H1 (cell line): ENCODE data around the gene HDAC9. TPM values are rescaled to one million over a fixed set of nuclear protein-coding genes. Genes with fewer than 3 reads are reported as not detected.

Experiments used
- CTCF ChIA-PET: fragments of 300-600 bp; sonication (Branson Sonifier 250); formaldehyde crosslinking; loops from one replicate; lab custom pipeline; 2021; ENCODE audit not compliant: partially characterized antibody; lab: Charles Lee
- POLR2A ChIA-PET: fragments of 300-600 bp; sonication (Branson Sonifier 250); formaldehyde crosslinking; loops from one replicate; lab custom pipeline; 2021; ENCODE audit warnings: inconsistent platforms; ENCODE audit not compliant: partially characterized antibody; lab: Charles Lee
- DNase-seq, 2 experiments: peaks; one replicate each; pipeline versions ENCODE4 v3.0.0 to v3.0.0-alpha.2; 2010 to 2022; ENCODE audit warnings: low spot score in 2 of 2, low read depth in 1 of 2, mixed read lengths in 1 of 2
- FAIRE-seq: peaks from 2 replicates; lab custom pipeline; 2011; peaks lifted over from hg19 to GRCh38; lab: Jason Lieb, UNC
- H2AFZ ChIP-seq: 2 replicates; pipeline ENCODE4 v1.8.1; 2012; ENCODE audit warnings: low read length, inconsistent platforms
- H2AK5ac ChIP-seq: 2 replicates; pipeline ENCODE4 v1.6.1; 2013; ENCODE audit warnings: low read depth, low read length
- H2BK120ac ChIP-seq: replicated peaks from 2 replicates; pipeline ENCODE3; 2013; ENCODE audit warnings: low read depth, low read length, inconsistent platforms
- H2BK12ac ChIP-seq: 2 replicates; pipeline ENCODE4 v1.6.1; 2013; ENCODE audit warnings: low read depth, low read length
- H2BK15ac ChIP-seq: 2 replicates; pipeline ENCODE4 v1.6.1; 2013; ENCODE audit warnings: low read length
- H2BK20ac ChIP-seq: 2 replicates; pipeline ENCODE4 v1.6.1; 2013; ENCODE audit warnings: low read length
- H2BK5ac ChIP-seq: 2 replicates; pipeline ENCODE4 v1.6.1; 2013; ENCODE audit warnings: low read depth, low read length
- H3K14ac ChIP-seq: 2 replicates; pipeline ENCODE4 v1.6.1; 2013; ENCODE audit warnings: inconsistent platforms; ENCODE audit not compliant: insufficient read length
- H3K18ac ChIP-seq: 2 replicates; pipeline ENCODE4 v1.6.1; 2013; ENCODE audit warnings: low read length; ENCODE audit errors: extremely low read depth
- H3K23ac ChIP-seq: 2 replicates; pipeline ENCODE4 v1.6.1; 2013; ENCODE audit warnings: inconsistent platforms; ENCODE audit not compliant: insufficient read length
- H3K23me2 ChIP-seq: 2 replicates; pipeline ENCODE4 v1.6.1; 2013; ENCODE audit warnings: low read depth, low read length
- H3K27ac ChIP-seq: 2 replicates; pipeline ENCODE4 v1.6.1; 2011; ENCODE audit warnings: low read depth, low read length, inconsistent platforms
- H3K27me3 ChIP-seq, 4 experiments: replicated peaks in 1 of 4; 1 replicate in 1 of 4; 2 replicates in 3 of 4; pipeline versions ENCODE4 v1.6.1 to v1.8.1; 2011 to 2013; ENCODE audit warnings: low read length in 3 of 4, mild to moderate bottlenecking in 3 of 4, inconsistent platforms in 2 of 4, mixed read lengths in 2 of 4, moderate library complexity in 1 of 4; ENCODE audit not compliant: control insufficient read depth in 3 of 4, insufficient read depth in 3 of 4; ENCODE audit errors: extremely low read depth in 1 of 4
- H3K36me3 ChIP-seq, 4 experiments: 2 replicates each; pipeline versions ENCODE4 v1.6.1 to v1.8.1; 2011 to 2013; ENCODE audit warnings: mild to moderate bottlenecking in 4 of 4, low read length in 3 of 4, moderate library complexity in 2 of 4, control low read depth in 1 of 4, inconsistent platforms in 1 of 4; ENCODE audit not compliant: insufficient read depth in 4 of 4, control insufficient read depth in 2 of 4
- H3K4ac ChIP-seq: replicated peaks from 2 replicates; pipeline ENCODE3; 2013; ENCODE audit warnings: low read length, low read depth, mixed read lengths, inconsistent platforms; ENCODE audit not compliant: insufficient read length
- H3K4me1 ChIP-seq, 4 experiments: replicated peaks in 1 of 4; 1 replicate in 1 of 4; 2 replicates in 3 of 4; pipeline versions ENCODE4 v1.6.1 to v1.8.1; 2011 to 2013; ENCODE audit warnings: low read length in 3 of 4, inconsistent platforms in 2 of 4, mixed read lengths in 1 of 4; ENCODE audit not compliant: insufficient read depth in 4 of 4, control insufficient read depth in 3 of 4
- H3K4me2 ChIP-seq, 2 experiments: 2 replicates each; pipeline versions ENCODE4 v1.6.1 to v1.8.1; 2011 to 2013; ENCODE audit warnings: low read depth in 2 of 2, low read length in 2 of 2, control low read depth in 1 of 2, inconsistent platforms in 1 of 2, mild to moderate bottlenecking in 1 of 2; ENCODE audit not compliant: insufficient read depth in 1 of 2
- H3K4me3 ChIP-seq, 4 experiments: fragments of 200-600, 300-600 bp in 1 of 4; sonication (generic), shearing (Covaris generic), sonication (Bioruptor Twin) in 1 of 4; 2 replicates each; pipeline versions ENCODE4 v1.5.1 to v1.8.1; 2011 to 2016; ENCODE audit warnings: low read length in 4 of 4, low read depth in 3 of 4, control low read depth in 2 of 4, inconsistent platforms in 2 of 4, mild to moderate bottlenecking in 2 of 4, mixed read lengths in 1 of 4, moderate library complexity in 1 of 4; ENCODE audit not compliant: insufficient read depth in 2 of 4; ENCODE audit errors: extremely low read depth in 1 of 4
- H3K56ac ChIP-seq: replicated peaks from 2 replicates; pipeline ENCODE3; 2013; ENCODE audit warnings: low read depth, mild to moderate bottlenecking, mixed read lengths, low read length, inconsistent platforms; ENCODE audit not compliant: insufficient read length
- H3K79me1 ChIP-seq: 2 replicates; pipeline ENCODE4 v1.6.1; 2013; ENCODE audit warnings: low read depth, low read length, control low read depth
- H3K79me2 ChIP-seq, 2 experiments: 2 replicates each; pipeline versions ENCODE4 v1.6.1 to v1.8.1; 2012 to 2013; ENCODE audit warnings: low read length in 2 of 2, mild to moderate bottlenecking in 2 of 2, inconsistent platforms in 1 of 2; ENCODE audit not compliant: insufficient read depth in 2 of 2, control insufficient read depth in 1 of 2
- H3K9ac ChIP-seq, 4 experiments: replicated peaks in 1 of 4; 1 replicate in 1 of 4; 2 replicates in 3 of 4; pipeline versions ENCODE4 v1.6.1 to v1.8.1; 2011 to 2013; ENCODE audit warnings: low read depth in 3 of 4, low read length in 3 of 4, control low read depth in 2 of 4, mild to moderate bottlenecking in 2 of 4, moderate library complexity in 2 of 4, inconsistent platforms in 1 of 4; ENCODE audit errors: extremely low read depth in 1 of 4
- H3K9me3 ChIP-seq, 2 experiments: 2 replicates each; pipeline versions ENCODE4 v1.6.1 to v1.8.1; 2012 to 2013; ENCODE audit warnings: mild to moderate bottlenecking in 2 of 2, moderate library complexity in 2 of 2, control low read depth in 1 of 2, inconsistent platforms in 1 of 2, low read depth in 1 of 2, low read length in 1 of 2, mixed read lengths in 1 of 2; ENCODE audit not compliant: insufficient read depth in 2 of 2
- H4K20me1 ChIP-seq, 2 experiments: replicated peaks in 1 of 2; 2 replicates each; pipeline versions ENCODE3 to v1.8.1; 2011 to 2013; ENCODE audit warnings: inconsistent platforms in 2 of 2, low read length in 2 of 2, mild to moderate bottlenecking in 1 of 2; ENCODE audit not compliant: insufficient read depth in 2 of 2, control insufficient read depth in 1 of 2
- H4K5ac ChIP-seq: 2 replicates; pipeline ENCODE4 v1.6.1; 2013; ENCODE audit warnings: low read length, low read depth, mixed read lengths, inconsistent platforms; ENCODE audit not compliant: insufficient read length
- H4K8ac ChIP-seq: 2 replicates; pipeline ENCODE4 v1.8.0; 2013; ENCODE audit warnings: mild to moderate bottlenecking, moderate library complexity, low read length, inconsistent platforms; ENCODE audit not compliant: insufficient read depth; ENCODE audit errors: extremely low read depth
- H4K91ac ChIP-seq: replicated peaks from 2 replicates; pipeline ENCODE3; 2013; ENCODE audit warnings: low read length, mixed read lengths, inconsistent platforms; ENCODE audit not compliant: insufficient read length
- CREB1 ChIP-seq: IDR thresholded peaks from 2 replicates; pipeline ENCODE4 v1.6.1; 2012; ENCODE audit warnings: inconsistent platforms
- TEAD4 ChIP-seq: IDR thresholded peaks from 2 replicates; pipeline ENCODE4 v1.6.1; 2012; ENCODE audit warnings: low read depth, low read length, inconsistent platforms, mixed read lengths
- WGBS, 2 experiments: shearing (Covaris generic) in 1 of 2; methylation state at CpG; one replicate each; pipeline versions ENCODE4 v1.1.6 to v1.1.7; 2013 to 2015; ENCODE audit warnings: low lambda C conversion rate in 2 of 2, mixed read lengths in 2 of 2, inconsistent platforms in 1 of 2, low coverage in 1 of 2, missing lambda C conversion rate in 1 of 2; ENCODE audit not compliant: insufficient replicate concordance in 2 of 2, insufficient coverage in 1 of 2, insufficient read length in 1 of 2; ENCODE audit errors: extremely low coverage in 1 of 2, missing lambda C conversion rate in 1 of 2; 5-methylcytosine and 5-hydroxymethylcytosine counted together
- polyA plus RNA-seq, 7 experiments: library from polyadenylated mRNA; depleted of rRNA in 3 of 7; stranded (reverse) in 5 of 7; unstranded in 2 of 7; fragments of >200 nt in 5 of 7; fragments of 200-250 nt in 2 of 7; gene quantifications; 1 replicate in 5 of 7; 2 replicates in 1 of 7; 4 replicates in 1 of 7; pipeline versions ENCODE4 v1.2.1 to v1.2.3, GENCODE V29; 2011 to 2013; ENCODE audit warnings: missing spikeins in 2 of 7, mixed read lengths in 2 of 7
- total RNA-seq: library from RNA; stranded (reverse); fragmentation: NEBNext Ultra II Directional; extraction: Animal tissue kit (Norgen Biotek cat#: 25700); gene quantifications from 2 replicates; pipeline ENCODE4 v1.2.1, GENCODE V29; 2021

HDAC9 gene
- total and polyA plus RNA-seq, 2 of the 8 experiments (the other 6 are each of a cell fraction or from before 2014, with no cell fraction given): 9.5 to 13.1 TPM

- no peaks in the 10 kb centered on the region for H3K9me3 ChIP-seq
- no peak overlapping the region for H2AK5ac ChIP-seq
- no peak overlapping the region for H3K9ac ChIP-seq
- ChIA-PET CTCF (interaction anchor here (0.7 to 6.9 kb wide), 5 partner anchors 14 to 509 kb away, joined by 3 to 58 read pairs (median 32); partner anchors contain the start of gene HDAC9), POLR2A (interaction anchor here (0.7 to 7.4 kb wide), 3 partner anchors 9 to 12 kb away, joined by 3 to 47 read pairs (median 5); partner anchors contain the start of gene HDAC9)
- DNase-seq (no peak), FAIRE-seq (no peak)
- H4K8ac ChIP-seq: no peak overlapping the region
- H4K91ac ChIP-seq: no peak overlapping the region
- no peak overlapping the region for H2AFZ ChIP-seq
- H3K18ac ChIP-seq: no peak overlapping the region
- H2BK15ac ChIP-seq: no peak overlapping the region
- H3K79me1 ChIP-seq: no peaks in the 10 kb centered on the region
- H3K4me2 ChIP-seq: no peak overlapping the region
- no peaks in the 10 kb centered on the region for H4K20me1 ChIP-seq
- H4K5ac ChIP-seq: no peak overlapping the region
- H3K27ac ChIP-seq: no peak overlapping the region
- no peak overlapping the region for H3K56ac ChIP-seq
- H3K4me3 ChIP-seq: no peak overlapping the region
- no peaks in the 10 kb centered on the region for H3K36me3 ChIP-seq
- H2BK120ac ChIP-seq: no peak overlapping the region
- H2BK20ac ChIP-seq: no peak overlapping the region
- H3K79me2 ChIP-seq: no peaks in the 10 kb centered on the region
- H3K14ac ChIP-seq: no peak overlapping the region
- no peak overlapping the region for H2BK5ac ChIP-seq
- no peaks in the 10 kb centered on the region for H3K23me2 ChIP-seq
- no peak overlapping the region for H2BK12ac ChIP-seq
- no peak overlapping the region for H3K23ac ChIP-seq
- peaks cover 3 to 9% (median 4%) of the 10 kb centered on the region in 4 experiments; a peak in 4 of 7 replicates for H3K4me1 ChIP-seq
- 74% methylated on average over 2 of the region's 2 CpGs; no CpG with 5 or more reads in 1 of the 2 experiments for WGBS, 2 experiments
- no peak overlapping the region for H3K4ac ChIP-seq
- H3K27me3 ChIP-seq: no peaks in the 10 kb centered on the region
- TF ChIP-seq CREB1 (no peak), TEAD4 (no peak)
Observed at GRCh38 chr7:18509481-18509880, 13.9 kb downstream of the HDAC9 start.
